ENCODE results near the gene SLC49A3.

DNA sequence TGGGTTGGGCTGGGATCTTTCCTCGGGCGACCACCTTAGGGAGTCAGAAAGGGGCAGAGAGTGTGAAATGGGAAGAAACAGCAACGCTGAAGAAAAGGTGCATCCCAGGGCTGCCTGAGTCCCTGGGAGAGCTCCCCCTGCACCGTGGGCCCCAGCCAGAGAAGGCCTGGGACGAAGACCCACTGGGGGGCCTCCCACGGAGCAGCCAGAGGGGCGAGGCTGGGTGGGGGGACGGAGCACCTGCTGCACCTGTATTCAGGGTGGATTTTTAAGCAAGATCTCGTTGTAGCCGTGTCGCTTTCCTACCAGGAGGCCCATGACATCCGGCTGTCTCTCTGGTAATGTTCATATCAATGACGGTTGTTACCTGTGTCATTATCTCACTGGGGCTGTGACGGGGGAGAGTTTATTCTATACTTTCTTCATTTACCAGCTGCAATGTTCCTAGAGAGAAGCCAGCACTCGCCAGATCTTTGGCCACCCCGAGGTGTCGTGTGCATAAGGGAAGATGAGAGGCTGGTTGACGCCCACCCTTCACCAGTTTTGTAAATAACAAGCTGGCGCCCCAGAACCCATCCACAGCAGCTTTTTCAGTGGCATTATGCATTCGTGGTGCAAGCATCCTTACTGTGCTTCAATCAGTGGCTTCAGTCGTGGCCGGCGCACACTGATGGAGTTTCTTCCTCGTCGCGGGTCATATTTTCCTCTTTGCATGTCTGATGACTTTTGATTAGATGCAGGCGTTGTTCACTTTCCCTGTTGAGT, 11.0 kb upstream of the SLC49A3 start:
- TF ChIP-seq REST (IDR thresholded peaks at IDR 0.05; ENCODE audit: insufficient read depth in 1 of 2, low read depth in 2 of 2, low read length in 2 of 2) (no peak), POLR2AphosphoS5 (IDR thresholded peaks at IDR 0.05; ENCODE audit: low read depth, low read length) (no peak), FOXP2 (optimal IDR thresholded peaks at IDR 0.05; ENCODE audit: borderline replicate concordance, extremely low read depth, extremely low read length, insufficient read depth) (no peak), TAF1 (IDR thresholded peaks at IDR 0.05; ENCODE audit: borderline replicate concordance, insufficient read depth, low read length) (no peak), SIN3A (IDR thresholded peaks at IDR 0.05; ENCODE audit: borderline replicate concordance, insufficient read depth, low read length) (no peak)

Measured in PFSK-1 (cell line).